ENCODE results near the gene IMMP2L. TPM values are rescaled to one million over a fixed set of nuclear protein-coding genes. Genes with fewer than 3 reads are reported as not detected.

The IMMP2L gene
- total and polyA plus RNA-seq, 2 of the 8 experiments (the other 6 are each of a cell fraction or from before 2014, with no cell fraction given) = 2.3 to 10.1 TPM

DNA sequence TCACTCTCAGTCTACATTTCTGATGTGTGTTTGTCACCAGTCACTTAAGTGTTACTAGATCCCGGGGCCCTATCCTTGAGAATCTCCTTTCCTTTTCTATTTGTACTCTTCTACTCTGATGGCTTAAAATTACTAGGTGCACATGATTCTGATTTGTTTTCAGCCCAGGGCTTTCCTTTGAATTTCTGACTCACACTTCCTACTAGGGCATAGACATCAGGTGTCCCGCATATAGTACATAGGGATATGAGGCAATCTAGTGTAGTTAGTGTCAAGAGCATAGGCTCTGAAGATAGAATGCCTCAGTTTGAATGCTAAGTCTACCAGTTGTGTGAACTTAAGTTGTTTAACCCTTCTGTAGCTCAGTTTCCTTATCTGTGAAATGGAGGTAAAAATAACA is 520.7 kb downstream of the IMMP2L start:
- Histone ChIP-seq H2BK15ac (ENCODE audit: low read length) (no peak overlapping the region), H3K4me1 (replicated peaks in 1 of 4; ENCODE audit: control insufficient read depth in 3 of 4, insufficient read depth in 4 of 4, low read length in 3 of 4) (peaks cover 0 to 4% (median 0%) of the 10 kb centered on the region in 4 experiments; a peak in 1 of 7 replicates), H2BK5ac (ENCODE audit: low read depth, low read length) (no peak overlapping the region), H4K91ac (replicated peaks; ENCODE audit: insufficient read length, low read length) (no peak overlapping the region), H4K20me1 (replicated peaks in 1 of 2; ENCODE audit: control insufficient read depth in 1 of 2, insufficient read depth in 2 of 2, low read length in 2 of 2) (no peaks in the 10 kb centered on the region), H3K9me3 (ENCODE audit: insufficient read depth in 2 of 2, low read depth in 1 of 2, low read length in 1 of 2) (no peaks in the 10 kb centered on the region), H2AFZ (ENCODE audit: low read length) (no peak overlapping the region), H3K79me2 (ENCODE audit: control insufficient read depth in 1 of 2, insufficient read depth in 2 of 2, low read length in 2 of 2) (no peaks in the 10 kb centered on the region), H3K4me2 (ENCODE audit: insufficient read depth in 1 of 2, low read depth in 2 of 2, low read length in 2 of 2) (no peak overlapping the region), H3K23me2 (ENCODE audit: low read depth, low read length) (no peaks in the 10 kb centered on the region; the same call in 1 of the 2 replicates), H2BK20ac (ENCODE audit: low read length) (no peak overlapping the region), H3K4ac (replicated peaks; ENCODE audit: insufficient read length, low read depth, low read length) (no peak overlapping the region), H3K79me1 (ENCODE audit: low read depth, low read length) (no peaks in the 10 kb centered on the region), H2AK5ac (ENCODE audit: low read depth, low read length) (no peak overlapping the region), H2BK12ac (ENCODE audit: low read depth, low read length) (no peak overlapping the region), H3K27ac (ENCODE audit: low read depth, low read length) (no peak overlapping the region), H2BK120ac (replicated peaks; ENCODE audit: low read depth, low read length) (no peak overlapping the region), H3K4me3 (ENCODE audit: extremely low read depth in 1 of 4, insufficient read depth in 2 of 4, low read depth in 3 of 4, low read length in 4 of 4) (no peak overlapping the region), H3K18ac (ENCODE audit: extremely low read depth, low read length) (no peak overlapping the region), H3K14ac (ENCODE audit: insufficient read length) (no peak overlapping the region), H3K9ac (replicated peaks in 1 of 4; ENCODE audit: extremely low read depth in 1 of 4, low read depth in 3 of 4, low read length in 3 of 4) (no peak overlapping the region), H3K56ac (replicated peaks; ENCODE audit: insufficient read length, low read depth, low read length) (no peak overlapping the region), H3K36me3 (ENCODE audit: control insufficient read depth in 2 of 4, insufficient read depth in 4 of 4, low read length in 3 of 4) (no peaks in the 10 kb centered on the region), H4K8ac (ENCODE audit: extremely low read depth, insufficient read depth, low read length) (no peak overlapping the region), H3K27me3 (replicated peaks in 1 of 4; ENCODE audit: control insufficient read depth in 3 of 4, extremely low read depth in 1 of 4, insufficient read depth in 3 of 4, low read length in 3 of 4) (no peaks in the 10 kb centered on the region), H3K23ac (ENCODE audit: insufficient read length) (no peak overlapping the region), H4K5ac (ENCODE audit: insufficient read length, low read depth, low read length) (no peak overlapping the region)
- WGBS, 2 experiments (ENCODE audit: extremely low coverage in 1 of 2, insufficient coverage in 1 of 2, insufficient read length in 1 of 2, insufficient replicate concordance in 2 of 2, low coverage in 1 of 2, low lambda C conversion rate in 2 of 2, missing lambda C conversion rate in 1 of 2) = 91% methylated on average over 2 of the region's 2 CpGs; no CpG with 5 or more reads in 1 of the 2 experiments
- no peak for FAIRE-seq
- ChIA-PET CTCF (ENCODE audit: partially characterized antibody) (interaction anchor here (1.5 kb wide), 1 partner anchor 9 kb away, joined by 3 read pairs; no protein-coding TSS in a partner anchor), POLR2A (ENCODE audit: partially characterized antibody) (no interaction called here)
- no peak for DNase-seq (ENCODE audit: low read depth in 1 of 2, low spot score in 2 of 2)
- TF ChIP-seq ZNF274 (IDR thresholded peaks at IDR 0.05; ENCODE audit: borderline replicate concordance, extremely low read depth, low read length) (no peak), CEBPB (IDR thresholded peaks at IDR 0.05; ENCODE audit: low read depth, low read length) (no peak), NRF1 (IDR thresholded peaks at IDR 0.05; ENCODE audit: low read depth, low read length) (no peak), TCF12 (IDR thresholded peaks at IDR 0.05; ENCODE audit: low read depth, low read length) (no peak), YY1 (IDR thresholded peaks at IDR 0.05; ENCODE audit: low read depth, low read length) (no peak), MAFK (IDR thresholded peaks at IDR 0.05; ENCODE audit: low read depth, low read length) (no peak), GTF2F1 (IDR thresholded peaks at IDR 0.05; ENCODE audit: borderline replicate concordance, low read depth, low read length) (no peak), CBX5 (IDR thresholded peaks at IDR 0.05; ENCODE audit: low read depth, low read length) (no peak)
- TF ChIP-seq, protein P1, sequence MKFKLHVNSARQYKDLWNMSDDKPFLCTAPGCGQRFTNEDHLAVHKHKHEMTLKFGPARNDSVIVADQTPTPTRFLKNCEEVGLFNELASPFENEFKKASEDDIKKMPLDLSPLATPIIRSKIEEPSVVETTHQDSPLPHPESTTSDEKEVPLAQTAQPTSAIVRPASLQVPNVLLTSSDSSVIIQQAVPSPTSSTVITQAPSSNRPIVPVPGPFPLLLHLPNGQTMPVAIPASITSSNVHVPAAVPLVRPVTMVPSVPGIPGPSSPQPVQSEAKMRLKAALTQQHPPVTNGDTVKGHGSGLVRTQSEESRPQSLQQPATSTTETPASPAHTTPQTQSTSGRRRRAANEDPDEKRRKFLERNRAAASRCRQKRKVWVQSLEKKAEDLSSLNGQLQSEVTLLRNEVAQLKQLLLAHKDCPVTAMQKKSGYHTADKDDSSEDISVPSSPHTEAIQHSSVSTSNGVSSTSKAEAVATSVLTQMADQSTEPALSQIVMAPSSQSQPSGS (IDR thresholded peaks at IDR 0.05; ENCODE audit: low read length) = no peak
- TF ChIP-seq, protein P2, sequence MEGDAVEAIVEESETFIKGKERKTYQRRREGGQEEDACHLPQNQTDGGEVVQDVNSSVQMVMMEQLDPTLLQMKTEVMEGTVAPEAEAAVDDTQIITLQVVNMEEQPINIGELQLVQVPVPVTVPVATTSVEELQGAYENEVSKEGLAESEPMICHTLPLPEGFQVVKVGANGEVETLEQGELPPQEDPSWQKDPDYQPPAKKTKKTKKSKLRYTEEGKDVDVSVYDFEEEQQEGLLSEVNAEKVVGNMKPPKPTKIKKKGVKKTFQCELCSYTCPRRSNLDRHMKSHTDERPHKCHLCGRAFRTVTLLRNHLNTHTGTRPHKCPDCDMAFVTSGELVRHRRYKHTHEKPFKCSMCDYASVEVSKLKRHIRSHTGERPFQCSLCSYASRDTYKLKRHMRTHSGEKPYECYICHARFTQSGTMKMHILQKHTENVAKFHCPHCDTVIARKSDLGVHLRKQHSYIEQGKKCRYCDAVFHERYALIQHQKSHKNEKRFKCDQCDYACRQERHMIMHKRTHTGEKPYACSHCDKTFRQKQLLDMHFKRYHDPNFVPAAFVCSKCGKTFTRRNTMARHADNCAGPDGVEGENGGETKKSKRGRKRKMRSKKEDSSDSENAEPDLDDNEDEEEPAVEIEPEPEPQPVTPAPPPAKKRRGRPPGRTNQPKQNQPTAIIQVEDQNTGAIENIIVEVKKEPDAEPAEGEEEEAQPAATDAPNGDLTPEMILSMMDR (IDR thresholded peaks at IDR 0.05; ENCODE audit: control extremely low read depth in 1 of 3, insufficient read depth in 1 of 3, low read depth in 1 of 3, low read length in 3 of 3) = no peak

Data from H1 (cell line).